Neural cell (in vitro differentiated cells): ENCODE results near the gene ARNT2. TPM values are rescaled to one million over a fixed set of nuclear protein-coding genes. Genes with fewer than 3 reads are reported as not detected.

Experiments used
- H2AFZ ChIP-seq: fragments of 200-600, 300-800 bp; sonication (generic), shearing (Covaris generic); 2 replicates; pipeline ENCODE4 v1.6.0; 2014; ENCODE audit warnings: low read depth, mild to moderate bottlenecking, antibody characterized with exemption, low read length, moderate library complexity
- H3F3A ChIP-seq: fragments of 200-600 bp; shearing (Covaris generic); 2 replicates; pipeline ENCODE4 v1.6.1; 2016; ENCODE audit warnings: mild to moderate bottlenecking, moderate library complexity, mixed read lengths, antibody characterized with exemption, low read length; ENCODE audit not compliant: insufficient read depth, poor library complexity, severe bottlenecking
- H3K27ac ChIP-seq: fragments of 200-600, 300-800 bp; sonication (generic), shearing (Covaris generic); 2 replicates; pipeline ENCODE4 v1.5.1; 2014; ENCODE audit warnings: mild to moderate bottlenecking, low read length, moderate library complexity
- H3K27me3 ChIP-seq: fragments of 300-800, 200-600 bp; sonication (generic), shearing (Covaris generic); 2 replicates; pipeline ENCODE4 v1.6.0; 2014; ENCODE audit warnings: mild to moderate bottlenecking, low read depth, low read length, moderate library complexity; ENCODE audit not compliant: insufficient read depth
- H3K36me3 ChIP-seq: fragments of 300-800, 200-600 bp; sonication (generic), shearing (Covaris generic); 2 replicates; pipeline ENCODE4 v1.5.1; 2014; ENCODE audit warnings: mild to moderate bottlenecking, antibody characterized with exemption, low read length, moderate library complexity; ENCODE audit not compliant: insufficient read depth
- H3K4me2 ChIP-seq: fragments of 300-800, 200-600 bp; sonication (generic), shearing (Covaris generic); 2 replicates; pipeline ENCODE4 v1.6.0; 2014; ENCODE audit warnings: mild to moderate bottlenecking, low read length
- H3K4me3 ChIP-seq: fragments of 300-800, 200-600 bp; sonication (generic), shearing (Covaris generic); 2 replicates; pipeline ENCODE4 v1.5.1; 2014; ENCODE audit warnings: mild to moderate bottlenecking, low read length, moderate library complexity
- H3K79me2 ChIP-seq: fragments of 200-600 bp; shearing (Covaris generic); replicated peaks from 2 replicates; pipeline ENCODE4 v1.6.0; 2014; ENCODE audit warnings: mild to moderate bottlenecking, low read length, moderate library complexity; ENCODE audit not compliant: insufficient read depth
- H3K9ac ChIP-seq: fragments of 300-800, 200-600 bp; sonication (generic), shearing (Covaris generic); 2 replicates; pipeline ENCODE4 v1.6.1; 2016; ENCODE audit warnings: mild to moderate bottlenecking, low read length, mixed read lengths
- H3K9me2 ChIP-seq: fragments of 200-600 bp; shearing (Covaris generic); 2 replicates; pipeline ENCODE4 v1.6.1; 2016; ENCODE audit warnings: mild to moderate bottlenecking, low read length, mixed read lengths; ENCODE audit not compliant: insufficient read depth
- H3K9me3 ChIP-seq: fragments of 200-600, 300-800 bp; sonication (generic), shearing (Covaris generic); 2 replicates; pipeline ENCODE4 v1.6.1; 2016; ENCODE audit warnings: mild to moderate bottlenecking, mixed run types, low read length, moderate library complexity, mixed read lengths
- H4K20me1 ChIP-seq: fragments of 200-600 bp; shearing (Covaris generic); 2 replicates; pipeline ENCODE4 v1.6.1; 2016; ENCODE audit warnings: mild to moderate bottlenecking, mixed run types; ENCODE audit not compliant: insufficient read depth
- EP300 ChIP-seq: fragments of 450-650 bp; conservative IDR thresholded peaks from 2 replicates; pipeline ENCODE4 v1.6.1; 2014; ENCODE audit warnings: antibody characterized with exemption, mild to moderate bottlenecking, moderate library complexity; ENCODE audit not compliant: poor library complexity, severe bottlenecking
- EZH2 ChIP-seq: fragments of 200-600, 300-800 bp; shearing (Covaris generic), sonication (generic); IDR thresholded peaks from 2 replicates; pipeline ENCODE4 v1.6.1; 2014; ENCODE audit warnings: antibody characterized with exemption, low read length, borderline replicate concordance, mild to moderate bottlenecking; ENCODE audit not compliant: insufficient read depth, poor library complexity, severe bottlenecking
- MXI1 ChIP-seq: fragments of 450-650 bp; conservative IDR thresholded peaks from 2 replicates; pipeline ENCODE4 v1.6.1; 2014; ENCODE audit warnings: antibody characterized with exemption, mild to moderate bottlenecking; ENCODE audit not compliant: poor library complexity, severe bottlenecking
- POLR2AphosphoS5 ChIP-seq: IDR thresholded peaks from 2 replicates; pipeline ENCODE4 v1.6.1; 2012
- RAD21 ChIP-seq: fragments of 450-650 bp; conservative IDR thresholded peaks from 2 replicates; pipeline ENCODE4 v1.6.1; 2014; ENCODE audit warnings: antibody characterized with exemption, mild to moderate bottlenecking, moderate library complexity
- SMC3 ChIP-seq: fragments of 450-650 bp; conservative IDR thresholded peaks from 2 replicates; pipeline ENCODE4 v1.6.1; 2014; ENCODE audit warnings: antibody characterized with exemption, mild to moderate bottlenecking, moderate library complexity; ENCODE audit not compliant: poor library complexity
- TAF1 ChIP-seq: IDR thresholded peaks from 2 replicates; pipeline ENCODE4 v1.6.1; 2012; ENCODE audit warnings: low read depth
- polyA plus RNA-seq: library from polyadenylated mRNA; depleted of rRNA; stranded (reverse); fragments of >200 nt; gene quantifications from 2 replicates; pipeline ENCODE4 v1.2.3, GENCODE V29; 2014
- TF ChIP-seq, protein P1 (sequence below): fragments of 450-650 bp; IDR thresholded peaks from 2 replicates; pipeline ENCODE4 v1.5.1; 2014; ENCODE audit warnings: antibody characterized with exemption, mild to moderate bottlenecking, moderate library complexity; ENCODE audit not compliant: poor library complexity, severe bottlenecking
- TF ChIP-seq, protein P2 (sequence below): IDR thresholded peaks from 2 replicates; pipeline ENCODE4 v1.6.1; 2012; ENCODE audit warnings: borderline replicate concordance

The ARNT2 gene
- polyA plus RNA-seq, 1 donor from 2014 or later: 41.2 TPM

DNA sequence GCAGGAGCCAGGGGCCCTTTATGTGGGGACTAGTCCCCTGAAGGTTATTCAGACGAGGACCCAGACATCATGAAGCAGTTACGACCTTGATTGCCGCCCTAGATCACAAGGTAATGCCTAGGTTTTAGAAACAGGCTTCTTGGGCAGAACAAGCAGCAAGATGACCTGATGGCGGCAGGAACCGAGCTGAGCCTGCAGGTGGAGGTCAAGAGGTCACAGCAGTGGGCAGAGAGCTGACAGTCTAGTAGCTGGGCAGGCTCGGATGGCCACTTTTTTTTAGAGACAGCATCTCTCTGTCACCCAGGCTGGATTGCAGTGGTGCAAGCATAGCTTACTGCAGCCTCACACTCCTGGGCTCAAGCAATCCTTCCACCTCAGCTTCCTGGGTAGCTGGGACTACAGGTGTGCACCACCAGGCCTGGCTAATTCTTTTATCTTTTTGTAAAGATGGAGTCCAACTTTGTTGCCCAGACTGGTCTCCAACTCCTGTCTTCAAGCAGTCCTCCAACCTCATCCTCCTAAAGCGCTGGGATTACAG is 207.4 kb downstream of the ARNT2 start:
- Histone ChIP-seq H3K36me3 (no peaks in the 10 kb centered on the region), H4K20me1 (no peaks in the 10 kb centered on the region), H3K4me3 (no peak overlapping the region), H3F3A (no peaks in the 10 kb centered on the region), H2AFZ (no peak overlapping the region), H3K9me2 (no peaks in the 10 kb centered on the region), H3K79me2 (no peaks in the 10 kb centered on the region), H3K9me3 (no peaks in the 10 kb centered on the region), H3K9ac (no peak overlapping the region), H3K27me3 (no peaks in the 10 kb centered on the region), H3K27ac (no peak overlapping the region), H3K4me2 (no peak overlapping the region)
- TF ChIP-seq MXI1 (no peak), TAF1 (no peak), EZH2 (no peak), RAD21 (no peak), POLR2AphosphoS5 (no peak), EP300 (no peak), SMC3 (no peak)
- TF ChIP-seq, protein P1, sequence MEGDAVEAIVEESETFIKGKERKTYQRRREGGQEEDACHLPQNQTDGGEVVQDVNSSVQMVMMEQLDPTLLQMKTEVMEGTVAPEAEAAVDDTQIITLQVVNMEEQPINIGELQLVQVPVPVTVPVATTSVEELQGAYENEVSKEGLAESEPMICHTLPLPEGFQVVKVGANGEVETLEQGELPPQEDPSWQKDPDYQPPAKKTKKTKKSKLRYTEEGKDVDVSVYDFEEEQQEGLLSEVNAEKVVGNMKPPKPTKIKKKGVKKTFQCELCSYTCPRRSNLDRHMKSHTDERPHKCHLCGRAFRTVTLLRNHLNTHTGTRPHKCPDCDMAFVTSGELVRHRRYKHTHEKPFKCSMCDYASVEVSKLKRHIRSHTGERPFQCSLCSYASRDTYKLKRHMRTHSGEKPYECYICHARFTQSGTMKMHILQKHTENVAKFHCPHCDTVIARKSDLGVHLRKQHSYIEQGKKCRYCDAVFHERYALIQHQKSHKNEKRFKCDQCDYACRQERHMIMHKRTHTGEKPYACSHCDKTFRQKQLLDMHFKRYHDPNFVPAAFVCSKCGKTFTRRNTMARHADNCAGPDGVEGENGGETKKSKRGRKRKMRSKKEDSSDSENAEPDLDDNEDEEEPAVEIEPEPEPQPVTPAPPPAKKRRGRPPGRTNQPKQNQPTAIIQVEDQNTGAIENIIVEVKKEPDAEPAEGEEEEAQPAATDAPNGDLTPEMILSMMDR: no peak
- TF ChIP-seq, protein P2, sequence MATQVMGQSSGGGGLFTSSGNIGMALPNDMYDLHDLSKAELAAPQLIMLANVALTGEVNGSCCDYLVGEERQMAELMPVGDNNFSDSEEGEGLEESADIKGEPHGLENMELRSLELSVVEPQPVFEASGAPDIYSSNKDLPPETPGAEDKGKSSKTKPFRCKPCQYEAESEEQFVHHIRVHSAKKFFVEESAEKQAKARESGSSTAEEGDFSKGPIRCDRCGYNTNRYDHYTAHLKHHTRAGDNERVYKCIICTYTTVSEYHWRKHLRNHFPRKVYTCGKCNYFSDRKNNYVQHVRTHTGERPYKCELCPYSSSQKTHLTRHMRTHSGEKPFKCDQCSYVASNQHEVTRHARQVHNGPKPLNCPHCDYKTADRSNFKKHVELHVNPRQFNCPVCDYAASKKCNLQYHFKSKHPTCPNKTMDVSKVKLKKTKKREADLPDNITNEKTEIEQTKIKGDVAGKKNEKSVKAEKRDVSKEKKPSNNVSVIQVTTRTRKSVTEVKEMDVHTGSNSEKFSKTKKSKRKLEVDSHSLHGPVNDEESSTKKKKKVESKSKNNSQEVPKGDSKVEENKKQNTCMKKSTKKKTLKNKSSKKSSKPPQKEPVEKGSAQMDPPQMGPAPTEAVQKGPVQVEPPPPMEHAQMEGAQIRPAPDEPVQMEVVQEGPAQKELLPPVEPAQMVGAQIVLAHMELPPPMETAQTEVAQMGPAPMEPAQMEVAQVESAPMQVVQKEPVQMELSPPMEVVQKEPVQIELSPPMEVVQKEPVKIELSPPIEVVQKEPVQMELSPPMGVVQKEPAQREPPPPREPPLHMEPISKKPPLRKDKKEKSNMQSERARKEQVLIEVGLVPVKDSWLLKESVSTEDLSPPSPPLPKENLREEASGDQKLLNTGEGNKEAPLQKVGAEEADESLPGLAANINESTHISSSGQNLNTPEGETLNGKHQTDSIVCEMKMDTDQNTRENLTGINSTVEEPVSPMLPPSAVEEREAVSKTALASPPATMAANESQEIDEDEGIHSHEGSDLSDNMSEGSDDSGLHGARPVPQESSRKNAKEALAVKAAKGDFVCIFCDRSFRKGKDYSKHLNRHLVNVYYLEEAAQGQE: no peak

DNA sequence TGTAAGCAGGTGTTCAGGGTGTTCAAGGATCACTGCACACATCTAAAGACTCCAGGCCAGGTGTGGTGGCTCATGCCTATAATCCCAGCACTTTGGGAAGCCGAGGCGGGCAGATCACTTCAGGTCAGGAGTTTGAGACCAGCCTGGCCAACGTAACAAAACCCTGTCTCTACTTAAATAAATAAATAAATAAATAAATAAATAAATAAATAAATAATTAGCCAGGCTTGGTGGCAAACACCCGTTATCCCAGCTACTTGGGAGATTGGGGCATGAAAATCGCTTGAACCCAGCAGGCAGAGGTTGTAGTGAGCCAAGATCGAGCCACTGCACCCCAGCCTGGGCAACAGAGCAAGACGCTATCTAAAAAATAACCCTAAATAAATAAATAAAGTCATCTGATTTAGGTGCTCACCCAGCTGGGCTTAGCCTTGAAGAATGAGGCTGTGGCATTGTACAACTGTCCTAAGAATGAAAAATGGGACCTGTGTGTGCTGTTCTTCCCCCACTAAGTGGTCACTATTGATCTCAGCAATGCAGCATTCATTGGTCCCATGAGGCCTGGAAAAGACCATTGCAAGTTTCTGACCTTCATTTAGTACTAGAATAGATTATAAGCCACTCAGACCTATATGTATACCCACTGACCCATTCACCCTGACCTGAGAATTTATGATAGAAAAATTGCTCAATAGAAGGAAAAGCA is 208.1 kb downstream of the ARNT2 start:
- Histone ChIP-seq H3K36me3 (no peaks in the 10 kb centered on the region), H3K4me2 (no peak overlapping the region), H3F3A (no peaks in the 10 kb centered on the region), H3K4me3 (no peak overlapping the region), H3K9me2 (no peaks in the 10 kb centered on the region), H4K20me1 (no peaks in the 10 kb centered on the region), H3K79me2 (no peaks in the 10 kb centered on the region), H3K27me3 (no peaks in the 10 kb centered on the region), H3K9me3 (no peaks in the 10 kb centered on the region), H2AFZ (no peak overlapping the region), H3K9ac (no peak overlapping the region), H3K27ac (no peak overlapping the region)
- TF ChIP-seq EP300 (no peak), SMC3 (no peak), MXI1 (no peak), TAF1 (no peak), RAD21 (no peak), EZH2 (no peak), POLR2AphosphoS5 (no peak)
- TF ChIP-seq, protein P2: no peak
- TF ChIP-seq, protein P1: no peak
